MCF 10A (cell line): ENCODE data around the gene ATP6V0E1. TPM values are rescaled to one million over a fixed set of nuclear protein-coding genes. Genes with fewer than 3 reads are reported as not detected.

Experiments used
- BruUV-seq: library from RNA; stranded (reverse); fragments of 400-500 nt; replicated peaks from 2 replicates; lab custom pipeline; 2021; lab: Mats Ljungman, UMichigan
- CTCF ChIA-PET: fragments of 300-600 bp; sonication (Branson Sonifier 250); formaldehyde crosslinking; extraction: SDS; loops from one replicate; lab custom pipeline; 2021; ENCODE audit warnings: antibody characterized with exemption, inconsistent platforms; lab: Yijun Ruan, JAX
- POLR2A ChIA-PET: fragments of 300-600, 350-650 bp; sonication (Branson Sonifier 250); formaldehyde crosslinking; extraction: SDS; loops from one replicate; lab custom pipeline; 2020; ENCODE audit warnings: antibody characterized with exemption, inconsistent platforms; lab: Yijun Ruan, JAX
- DNase-seq: peaks from one replicate; pipeline ENCODE4 v3.0.0-alpha.2; 2018; ENCODE audit not compliant: unreplicated experiment
- H3K27ac Mint-ChIP-seq: one replicate; pipeline ENCODE4 v1.8.0; 2022; ENCODE audit warnings: mild to moderate bottlenecking, low read depth, mixed read lengths; ENCODE audit not compliant: unreplicated experiment
- H3K27me3 Mint-ChIP-seq: one replicate; pipeline ENCODE4 v1.8.0; 2022; ENCODE audit warnings: mixed read lengths; ENCODE audit not compliant: insufficient read depth, unreplicated experiment
- H3K36me3 Mint-ChIP-seq: one replicate; pipeline ENCODE4 v1.8.0; 2022; ENCODE audit warnings: mild to moderate bottlenecking, moderate library complexity, mixed read lengths; ENCODE audit not compliant: insufficient read depth, unreplicated experiment
- H3K4me1 Mint-ChIP-seq: one replicate; pipeline ENCODE4 v1.8.0; 2022; ENCODE audit warnings: mixed read lengths; ENCODE audit not compliant: insufficient read depth, unreplicated experiment
- H3K4me3 Mint-ChIP-seq: one replicate; pipeline ENCODE4 v1.8.0; 2022; ENCODE audit warnings: mild to moderate bottlenecking, moderate library complexity, mixed read lengths; ENCODE audit not compliant: unreplicated experiment
- H3K9me3 Mint-ChIP-seq: one replicate; pipeline ENCODE4 v1.8.0; 2022; ENCODE audit warnings: mixed read lengths; ENCODE audit not compliant: unreplicated experiment
- intact Hi-C: fragments of 100-400 bp; cut with micrococcal nuclease; formaldehyde crosslinking; loops from 2 replicates; pipeline ENCODE4 v1.14.1; 2022
- total RNA-seq: library from RNA; stranded (reverse); gene quantifications from 2 replicates; pipeline ENCODE4 v1.2.3, GENCODE V29; 2022
- TF ChIP-seq, protein P1 (sequence below): fragments of 200-600 bp; IDR thresholded peaks from one replicate; pipeline ENCODE4 v1.8.0; 2022; ENCODE audit warnings: antibody characterized with exemption, mild to moderate bottlenecking; ENCODE audit not compliant: unreplicated experiment

ATP6V0E1 gene
- total RNA-seq, 1 experiment from 2014 or later = 171 TPM

DNA sequence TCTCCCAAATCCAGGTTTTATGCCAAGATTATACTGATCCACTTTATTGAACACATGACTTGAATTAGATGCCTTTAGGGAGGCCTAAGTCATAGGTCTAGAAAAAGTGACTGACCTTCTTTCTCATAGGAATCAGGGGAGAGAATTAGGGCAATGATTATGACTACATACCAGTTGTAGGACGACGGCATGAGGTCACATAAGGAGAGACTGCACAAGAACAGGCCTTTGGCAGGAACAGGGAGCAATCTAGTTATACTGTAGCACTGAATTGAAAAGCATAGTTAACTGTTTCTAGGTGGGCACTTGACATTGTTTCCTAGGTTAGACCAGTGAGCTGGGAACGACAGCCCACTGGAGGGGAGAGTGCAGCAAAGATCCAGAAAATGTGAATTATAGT lies 95.3 kb downstream of the ATP6V0E1 start:
- H3K4me1 Mint-ChIP-seq = peaks cover 12% of the 10 kb centered on the region
- TF ChIP-seq, protein P1, sequence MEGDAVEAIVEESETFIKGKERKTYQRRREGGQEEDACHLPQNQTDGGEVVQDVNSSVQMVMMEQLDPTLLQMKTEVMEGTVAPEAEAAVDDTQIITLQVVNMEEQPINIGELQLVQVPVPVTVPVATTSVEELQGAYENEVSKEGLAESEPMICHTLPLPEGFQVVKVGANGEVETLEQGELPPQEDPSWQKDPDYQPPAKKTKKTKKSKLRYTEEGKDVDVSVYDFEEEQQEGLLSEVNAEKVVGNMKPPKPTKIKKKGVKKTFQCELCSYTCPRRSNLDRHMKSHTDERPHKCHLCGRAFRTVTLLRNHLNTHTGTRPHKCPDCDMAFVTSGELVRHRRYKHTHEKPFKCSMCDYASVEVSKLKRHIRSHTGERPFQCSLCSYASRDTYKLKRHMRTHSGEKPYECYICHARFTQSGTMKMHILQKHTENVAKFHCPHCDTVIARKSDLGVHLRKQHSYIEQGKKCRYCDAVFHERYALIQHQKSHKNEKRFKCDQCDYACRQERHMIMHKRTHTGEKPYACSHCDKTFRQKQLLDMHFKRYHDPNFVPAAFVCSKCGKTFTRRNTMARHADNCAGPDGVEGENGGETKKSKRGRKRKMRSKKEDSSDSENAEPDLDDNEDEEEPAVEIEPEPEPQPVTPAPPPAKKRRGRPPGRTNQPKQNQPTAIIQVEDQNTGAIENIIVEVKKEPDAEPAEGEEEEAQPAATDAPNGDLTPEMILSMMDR = no peak
- no peak for DNase-seq
- no peaks in the 10 kb centered on the region for H3K27me3 Mint-ChIP-seq
- intact Hi-C loops = no loop called here
- H3K9me3 Mint-ChIP-seq = no peaks in the 10 kb centered on the region
- H3K4me3 Mint-ChIP-seq = no peak overlapping the region
- no TSS peak for BruUV-seq
- H3K36me3 Mint-ChIP-seq = peaks cover 49% of the 10 kb centered on the region
- CTCF ChIA-PET = interaction anchor here (0.6 kb wide), 1 partner anchor 884 kb away, joined by 5 read pairs; no protein-coding TSS in a partner anchor
- POLR2A ChIA-PET = no interaction called here
- no peak overlapping the region for H3K27ac Mint-ChIP-seq

Other genes starting within 250 kb of the ATP6V0E1 start
- gene DUSP1, start 212.6 kb upstream of the ATP6V0E1 start, total RNA-seq = 594 and 611 TPM in 2 replicates
- gene ERGIC1, start 149.5 kb upstream of the ATP6V0E1 start, total RNA-seq = 257 and 292 TPM in 2 replicates
- gene RPL26L1, start 24.3 kb upstream of the ATP6V0E1 start, total RNA-seq = 103 and 119 TPM in 2 replicates
- gene CREBRF, start 72.6 kb downstream of the ATP6V0E1 start, total RNA-seq = 16.2 and 22.7 TPM in 2 replicates
- gene BNIP1, start 160.8 kb downstream of the ATP6V0E1 start, total RNA-seq = 22.1 and 35.1 TPM in 2 replicates